Right lobe of liver (tissue), 6 donors: ENCODE data around the gene USP6NL. TPM values are rescaled to one million over a fixed set of nuclear protein-coding genes. Genes with fewer than 3 reads are reported as not detected.
"Not testable (repeated sequence)": the region's sequence is repeated elsewhere in the genome, so short reads cannot be mapped to it uniquely, and the experiment has no call there.

Source experiments
- ATAC-seq, 4 donors: fragments of 200-7000 bp; cut with Tn5 transposase; one replicate each; pipeline ENCODE4 v1.9.1; 2020; ENCODE audit warnings: mild to moderate bottlenecking in 4 of 4, moderate library complexity in 4 of 4
- DNase-seq, 3 donors: peaks; one replicate each; pipeline ENCODE4 v3.0.0-alpha.2; 2020
- H3K27ac ChIP-seq, 3 donors: fragments of 200-600 bp; one replicate each; pipeline ENCODE4 v1.8.0; 2022
- H3K27me3 ChIP-seq, 2 donors: fragments of 200-600 bp; one replicate each; pipeline ENCODE4 v1.8.0; 2022
- H3K36me3 ChIP-seq, 4 donors: fragments of 200-600 bp; sonication (generic) in 1 of 4; one replicate each; pipeline versions ENCODE4 v1.5.1 to v1.8.0; 2017 to 2022; ENCODE audit warnings: control low read depth in 1 of 4
- H3K4me1 ChIP-seq, 4 donors: fragments of 200-600 bp; sonication (generic) in 1 of 4; one replicate each; pipeline versions ENCODE4 v1.5.1 to v1.8.0; 2017 to 2022; ENCODE audit warnings: control low read depth in 1 of 4
- H3K4me3 ChIP-seq, 3 donors: fragments of 200-600 bp; one replicate each; pipeline ENCODE4 v1.8.0; 2022
- H3K9me3 ChIP-seq, 4 donors: fragments of 200-600 bp; sonication (generic) in 1 of 4; one replicate each; pipeline versions ENCODE4 v1.5.1 to v1.8.0; 2017 to 2022; ENCODE audit warnings: control low read depth in 1 of 4
- POLR2A ChIP-seq: fragments of 450-650 bp; IDR thresholded peaks from one replicate; pipeline ENCODE4 v1.6.1; 2017; ENCODE audit warnings: antibody characterized with exemption, mild to moderate bottlenecking
- WGBS: methylation state at CpG from one replicate; pipeline ENCODE4 v1.1.6; 2018; ENCODE audit warnings: low coverage, low lambda C conversion rate; ENCODE audit not compliant: insufficient coverage; ENCODE audit errors: missing lambda C conversion rate; 5-methylcytosine and 5-hydroxymethylcytosine counted together
- intact Hi-C, 2 donors: fragments of 100-400 bp; cut with DNase I; formaldehyde crosslinking; loops; one replicate each; pipeline versions ENCODE4 v1.11.2 to v1.14.1; 2022
- total RNA-seq, 6 experiments: library from RNA; depleted of rRNA in 2 of 6; stranded (reverse); fragments of >200 nt in 2 of 6; fragmentation: NEBNext Ultra II Directional in 3 of 6; extraction: Animal tissue kit (Norgen Biotek cat#: 25700) in 3 of 6; gene quantifications; one replicate each; pipeline versions ENCODE4 v1.1.0 to v1.2.4, GENCODE V29; 2016 to 2023
- TF ChIP-seq, protein P1 (sequence below), 4 donors: fragments of 200-600 bp in 3 of 4; fragments of 450-650 bp in 1 of 4; IDR thresholded peaks; one replicate each; pipeline versions ENCODE4 v1.5.1 to v1.8.0; 2016 to 2022; ENCODE audit warnings: antibody characterized with exemption in 4 of 4, mild to moderate bottlenecking in 2 of 4
- donor health status: DM: no; HTN: yes; CAD: no.
- donor health status: DM: no; HTN: no; CAD: no.
- donor health status: DM: no; HTN: no; CAD: no.
- donor health status: DM: no; HTN: yes; CAD: no.
- donor health status: DM: no; HTN: yes; CAD: no.

The USP6NL gene
- total RNA-seq, 6 experiments from 2014 or later = 8.4 to 15.3 (median 11.5) TPM

DNA sequence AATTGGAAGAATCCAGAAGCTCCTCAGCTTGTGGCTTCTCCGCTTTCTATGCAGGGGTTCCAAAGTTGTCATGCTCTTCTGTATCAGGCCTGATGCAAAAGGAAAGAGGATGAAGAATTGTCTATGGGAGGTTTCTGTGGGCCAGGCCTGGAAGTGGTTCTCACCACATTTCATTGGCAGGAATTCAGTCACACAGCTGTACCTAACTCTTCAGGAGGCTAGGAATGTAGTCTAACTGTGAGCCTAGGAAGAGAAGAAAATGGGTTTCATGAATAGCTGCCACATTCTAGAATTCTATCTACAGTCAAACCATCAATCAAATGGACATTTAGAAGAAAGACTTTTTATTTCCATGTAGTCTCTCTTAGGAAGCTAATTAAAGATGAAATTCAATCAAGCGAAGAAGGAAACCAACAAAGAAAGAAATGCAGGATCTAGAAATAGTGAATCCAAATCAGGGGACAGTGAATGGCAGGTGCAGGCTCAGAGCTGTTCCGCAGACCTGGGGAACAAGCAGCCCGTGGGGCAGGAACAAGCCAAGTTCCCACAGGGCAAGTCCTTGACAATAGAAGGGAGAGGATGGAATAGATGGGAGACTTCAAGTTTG lies 25.4 kb upstream of the USP6NL start:
- WGBS = 92% methylated on average over 4 of the region's 4 CpGs
- TF ChIP-seq, protein P1, sequence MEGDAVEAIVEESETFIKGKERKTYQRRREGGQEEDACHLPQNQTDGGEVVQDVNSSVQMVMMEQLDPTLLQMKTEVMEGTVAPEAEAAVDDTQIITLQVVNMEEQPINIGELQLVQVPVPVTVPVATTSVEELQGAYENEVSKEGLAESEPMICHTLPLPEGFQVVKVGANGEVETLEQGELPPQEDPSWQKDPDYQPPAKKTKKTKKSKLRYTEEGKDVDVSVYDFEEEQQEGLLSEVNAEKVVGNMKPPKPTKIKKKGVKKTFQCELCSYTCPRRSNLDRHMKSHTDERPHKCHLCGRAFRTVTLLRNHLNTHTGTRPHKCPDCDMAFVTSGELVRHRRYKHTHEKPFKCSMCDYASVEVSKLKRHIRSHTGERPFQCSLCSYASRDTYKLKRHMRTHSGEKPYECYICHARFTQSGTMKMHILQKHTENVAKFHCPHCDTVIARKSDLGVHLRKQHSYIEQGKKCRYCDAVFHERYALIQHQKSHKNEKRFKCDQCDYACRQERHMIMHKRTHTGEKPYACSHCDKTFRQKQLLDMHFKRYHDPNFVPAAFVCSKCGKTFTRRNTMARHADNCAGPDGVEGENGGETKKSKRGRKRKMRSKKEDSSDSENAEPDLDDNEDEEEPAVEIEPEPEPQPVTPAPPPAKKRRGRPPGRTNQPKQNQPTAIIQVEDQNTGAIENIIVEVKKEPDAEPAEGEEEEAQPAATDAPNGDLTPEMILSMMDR (IDR thresholded peaks at IDR 0.05) = no peak
- TF ChIP-seq POLR2A = no peak
- Histone ChIP-seq H3K27ac (no peak overlapping the region), H3K4me1 (peaks cover 0 to 19% (median 8%) of the 10 kb centered on the region in 4 donors), H3K9me3 (no peaks in the 10 kb centered on the region), H3K27me3 (no peaks in the 10 kb centered on the region), H3K4me3 (no peak overlapping the region), H3K36me3 (no peaks in the 10 kb centered on the region)
- DNase-seq = no peak
- no peak for ATAC-seq
- intact Hi-C loops = no loop called here

DNA sequence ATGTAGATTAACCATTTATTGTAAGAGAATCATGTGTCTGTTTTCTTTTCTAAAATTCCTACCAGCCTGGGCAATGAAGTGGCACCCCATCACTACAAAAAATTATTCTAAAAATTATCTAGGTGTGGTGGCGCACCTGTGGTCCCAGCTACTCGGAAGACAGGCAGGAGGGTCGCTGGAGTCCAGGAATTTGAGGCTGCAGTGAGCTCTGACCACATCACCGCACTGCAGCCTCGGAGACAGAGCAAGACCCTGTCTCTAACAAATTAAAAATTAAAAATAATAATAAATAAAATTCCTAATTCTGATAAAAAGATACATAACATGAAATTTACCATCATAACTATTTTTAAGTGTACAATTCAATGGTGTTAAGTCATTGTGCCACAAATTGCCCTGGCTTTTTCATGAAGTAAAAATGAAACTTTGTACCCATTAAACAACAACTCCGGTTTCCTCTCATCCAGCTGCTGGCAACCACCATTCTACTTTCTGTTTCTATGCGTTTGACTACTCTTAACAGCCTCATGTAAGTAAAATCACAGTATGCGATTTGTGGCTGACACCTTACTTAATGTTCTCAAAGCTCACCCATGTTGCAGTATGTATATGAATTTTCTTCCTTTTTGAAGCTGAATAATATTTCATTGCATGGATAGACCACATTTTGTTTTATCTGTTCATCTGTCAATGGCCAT lies 20.6 kb upstream of the USP6NL start:
- Histone ChIP-seq H3K4me3 (peak overlapping the region in 2 of 3 donors; percentile 17 to 22), H3K4me1 (no peaks in the 10 kb centered on the region), H3K9me3 (no peaks in the 10 kb centered on the region), H3K27me3 (no peaks in the 10 kb centered on the region), H3K27ac (peak overlapping the region; percentile 30 to 38 (median 34)), H3K36me3 (no peaks in the 10 kb centered on the region)
- DNase-seq (no peak), ATAC-seq (peak; percentile 67 to 94 (median 83))
- intact Hi-C loops = no loop called here
- 38% methylated on average over 8 of the region's 8 CpGs for WGBS
- TF ChIP-seq, protein P1 (IDR thresholded peaks at IDR 0.05) = no peak
- no peak for TF ChIP-seq POLR2A

DNA sequence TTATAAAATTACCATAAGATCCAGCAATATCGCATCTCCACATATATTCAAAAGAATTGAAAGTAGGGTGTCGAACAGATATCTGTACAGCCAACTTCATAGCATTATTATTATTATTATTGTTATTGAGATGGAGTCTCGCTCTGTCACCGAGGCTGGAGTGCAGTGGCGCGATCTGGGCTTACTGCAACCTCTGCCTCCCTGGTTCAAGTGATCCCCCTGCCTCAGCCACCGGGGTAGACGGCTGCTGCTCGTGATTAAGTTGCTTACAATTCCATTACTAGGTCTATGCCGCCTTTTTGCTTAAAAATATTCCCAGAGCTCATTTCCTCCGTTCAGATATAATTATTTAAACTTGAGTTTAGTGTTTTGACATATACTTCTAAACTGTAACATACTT lies 19.8 kb upstream of the USP6NL start:
- DNase-seq = no peak
- H3K4me1 ChIP-seq = no peaks in the 10 kb centered on the region
- 85% methylated on average over 11 of the region's 11 CpGs for WGBS
- intact Hi-C loops = no loop called here
- TF ChIP-seq POLR2A = no peak
- TF ChIP-seq, protein P1 (IDR thresholded peaks at IDR 0.05) = no peak
- no peaks in the 10 kb centered on the region for H3K27me3 ChIP-seq
- no peak for ATAC-seq
- H3K9me3 ChIP-seq = no peaks in the 10 kb centered on the region
- H3K27ac ChIP-seq = no peak overlapping the region
- H3K4me3 ChIP-seq = no peak overlapping the region
- no peaks in the 10 kb centered on the region for H3K36me3 ChIP-seq

DNA sequence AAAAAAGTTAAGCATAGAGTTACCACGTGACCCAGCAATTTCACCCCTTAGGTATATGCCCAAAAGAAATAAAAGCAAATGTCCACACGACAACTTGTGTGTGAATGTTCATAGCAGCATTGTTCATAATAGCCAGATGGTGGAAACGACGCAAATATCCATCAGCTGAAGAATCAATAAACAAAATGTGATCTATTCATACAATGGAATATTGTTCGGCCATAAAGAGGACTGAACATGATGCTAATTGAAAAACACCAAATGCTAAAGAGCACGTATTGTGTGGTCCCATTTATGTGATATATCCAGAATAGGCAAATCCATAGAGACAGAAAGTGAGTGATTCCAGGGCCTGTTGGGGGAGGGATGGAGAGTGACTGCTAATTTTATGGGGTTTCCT lies 18.3 kb upstream of the USP6NL start:
- Histone ChIP-seq H3K27me3 (no peaks in the 10 kb centered on the region), H3K36me3 (no peaks in the 10 kb centered on the region), H3K27ac (no peak overlapping the region), H3K4me3 (no peak overlapping the region), H3K9me3 (no peaks in the 10 kb centered on the region), H3K4me1 (no peaks in the 10 kb centered on the region)
- intact Hi-C loops = no loop called here
- 90% methylated on average over 5 of the region's 6 CpGs for WGBS
- TF ChIP-seq, protein P1 (IDR thresholded peaks at IDR 0.05) = no peak
- ATAC-seq (no peak), DNase-seq (no peak)

DNA sequence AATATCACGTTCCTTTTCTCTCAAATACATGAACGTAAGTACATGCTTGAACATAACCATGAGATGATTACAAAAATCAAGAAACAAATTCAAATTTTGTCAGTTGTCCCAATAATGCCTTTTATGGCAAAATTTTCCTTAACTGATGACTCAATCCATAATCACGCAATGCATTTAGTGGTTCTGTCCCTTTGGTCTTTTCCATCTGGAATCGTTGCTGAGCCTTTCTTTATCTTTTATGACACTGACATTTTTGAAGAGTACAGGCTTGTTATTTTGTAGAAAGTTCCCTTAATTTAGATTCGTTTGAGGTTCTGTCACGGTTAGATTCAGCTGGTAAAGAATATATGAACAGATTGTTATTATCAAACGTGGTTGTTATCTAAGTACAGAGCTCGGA lies 16.5 kb upstream of the USP6NL start:
- WGBS = 77% methylated on average over 7 of the region's 8 CpGs
- intact Hi-C loops, DNase-seq, H3K4me3 ChIP-seq, H3K4me1 ChIP-seq, H3K27me3 ChIP-seq, H3K9me3 ChIP-seq, ATAC-seq, H3K27ac ChIP-seq, H3K36me3 ChIP-seq: not testable (repeated sequence)
